GM19240 (cell line): Measurements from ENCODE around the gene KAZN.

Experiments
- DNase-seq: peaks from one replicate; pipeline ENCODE4 v3.0.0; 2011; ENCODE audit warnings: low spot score; ENCODE audit not compliant: insufficient read length

The KAZN gene

GRCh38 chr1:15076807-15077206, 478.3 kb downstream of the KAZN start:
- DNase-seq, result no peak

- no peak for DNase-seq
These were observed 478.9 kb downstream of the KAZN start for GRCh38 chr1:15077384-15077783.

GRCh38 chr1:15080328-15081007, 482.0 kb downstream of the KAZN start:
- DNase-seq, result no peak

GRCh38 chr1:15081102-15081501, 482.6 kb downstream of the KAZN start:
- DNase-seq, result no peak

GRCh38 chr1:15083578-15083977, 485.1 kb downstream of the KAZN start:
- DNase-seq, result no peak

GRCh38 chr1:15088281-15088971, 489.9 kb downstream of the KAZN start:
- no peak for DNase-seq

GRCh38 chr1:15089258-15089992, 490.9 kb downstream of the KAZN start:
- no peak for DNase-seq

- no peak for DNase-seq
These were observed 491.9 kb downstream of the KAZN start for GRCh38 chr1:15090373-15090772.

GRCh38 chr1:15094056-15094455, 495.6 kb downstream of the KAZN start:
- no peak for DNase-seq

GRCh38 chr1:15094719-15095495, 496.4 kb downstream of the KAZN start:
- no peak for DNase-seq

- DNase-seq, result no peak
These were observed 497.0 kb downstream of the KAZN start for GRCh38 chr1:15095496-15095875.

GRCh38 chr1:15096293-15096692, 497.8 kb downstream of the KAZN start:
- DNase-seq, result no peak

- no peak for DNase-seq
These were observed 500.0 kb downstream of the KAZN start for GRCh38 chr1:15098176-15099125.

GRCh38 chr1:15099441-15100120, 501.1 kb downstream of the KAZN start:
- DNase-seq, result no peak

GRCh38 chr1:15100121-15100879, 501.8 kb downstream of the KAZN start:
- peak; percentile 44 for DNase-seq

GRCh38 chr1:15100880-15101760, 502.6 kb downstream of the KAZN start:
- no peak for DNase-seq

- no peak for DNase-seq
These were observed 503.3 kb downstream of the KAZN start for GRCh38 chr1:15101801-15102200.

GRCh38 chr1:15102646-15103045, 504.2 kb downstream of the KAZN start:
- DNase-seq, result no peak
